Retinal pigment epithelial cell (primary cell): ENCODE data around the gene ABHD11.
A peak's percentile ranks its signal among the peaks of the same experiment; 100 is the strongest.

Source experiments
- DNase-seq: peaks from one replicate; pipeline ENCODE4 v3.0.0-alpha.2; 2010; ENCODE audit warnings: low read depth
- H3K4me3 ChIP-seq: 2 replicates; pipeline ENCODE4 v1.5.1; 2011; ENCODE audit warnings: mild to moderate bottlenecking, low read length, control low read depth, moderate library complexity
- CTCF ChIP-seq: conservative IDR thresholded peaks from 2 replicates; pipeline ENCODE4 v1.5.1; 2011; ENCODE audit warnings: low read depth, low read length, control low read depth, inconsistent platforms

The ABHD11 gene

GRCh38 chr7:73702665-73703064 is 35.9 kb downstream of the ABHD11 start:
- DNase-seq = no peak
- H3K4me3 ChIP-seq = no peak overlapping the region
- TF ChIP-seq CTCF = no peak

DNA sequence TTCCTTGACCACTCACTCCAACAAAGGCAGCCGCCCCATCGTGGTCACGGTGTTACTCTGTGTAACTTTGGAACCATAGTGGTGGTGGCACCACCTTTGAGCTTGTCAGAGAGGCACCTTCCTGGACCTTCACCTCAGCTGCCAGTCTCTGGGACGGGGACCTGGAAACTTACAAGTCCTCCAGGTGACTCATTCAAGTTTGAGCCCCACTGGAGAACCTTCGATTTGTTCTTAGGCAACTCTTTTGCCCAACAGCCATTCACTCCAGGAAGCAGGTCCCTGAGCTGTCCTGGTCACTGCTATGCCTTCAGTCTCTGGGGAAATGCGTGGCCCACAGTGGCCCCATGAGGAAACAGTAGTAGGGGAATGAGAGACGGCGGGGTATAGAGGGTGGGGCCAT is 36.4 kb downstream of the ABHD11 start:
- no peak for TF ChIP-seq CTCF
- DNase-seq = no peak
- H3K4me3 ChIP-seq = no peak overlapping the region

DNA sequence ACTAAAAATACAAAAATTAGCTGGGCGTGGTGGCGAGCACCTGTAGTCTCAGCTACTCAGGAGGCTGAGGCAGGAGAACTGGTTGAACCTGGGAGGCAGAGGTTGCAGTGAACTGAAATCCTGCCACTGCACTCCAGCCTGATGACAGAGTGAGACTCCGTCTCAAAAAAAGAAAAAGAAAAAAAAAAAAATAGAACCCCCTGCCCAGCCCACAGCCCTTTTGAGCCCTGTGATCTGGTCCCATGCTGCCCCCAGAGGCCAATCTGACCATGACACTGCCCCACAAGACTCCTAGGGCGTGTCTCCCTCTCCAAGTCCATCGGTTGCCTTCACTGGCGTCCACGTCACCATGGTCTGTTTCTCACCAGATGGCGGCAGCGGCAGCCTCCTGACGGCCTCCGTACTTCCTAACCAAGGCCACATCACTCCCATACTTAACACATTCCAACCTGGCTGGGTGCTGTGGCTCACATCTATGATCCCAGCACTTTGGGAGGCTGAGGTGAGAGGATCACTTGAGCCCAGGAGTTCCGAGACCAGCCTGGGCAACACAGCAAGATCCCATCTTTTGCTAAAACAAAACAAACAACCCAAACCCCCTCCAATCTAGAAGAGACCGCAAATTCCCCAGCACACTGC is 37.1 kb downstream of the ABHD11 start:
- DNase-seq = no peak
- TF ChIP-seq CTCF = peak; percentile 69
- no peak overlapping the region for H3K4me3 ChIP-seq

DNA sequence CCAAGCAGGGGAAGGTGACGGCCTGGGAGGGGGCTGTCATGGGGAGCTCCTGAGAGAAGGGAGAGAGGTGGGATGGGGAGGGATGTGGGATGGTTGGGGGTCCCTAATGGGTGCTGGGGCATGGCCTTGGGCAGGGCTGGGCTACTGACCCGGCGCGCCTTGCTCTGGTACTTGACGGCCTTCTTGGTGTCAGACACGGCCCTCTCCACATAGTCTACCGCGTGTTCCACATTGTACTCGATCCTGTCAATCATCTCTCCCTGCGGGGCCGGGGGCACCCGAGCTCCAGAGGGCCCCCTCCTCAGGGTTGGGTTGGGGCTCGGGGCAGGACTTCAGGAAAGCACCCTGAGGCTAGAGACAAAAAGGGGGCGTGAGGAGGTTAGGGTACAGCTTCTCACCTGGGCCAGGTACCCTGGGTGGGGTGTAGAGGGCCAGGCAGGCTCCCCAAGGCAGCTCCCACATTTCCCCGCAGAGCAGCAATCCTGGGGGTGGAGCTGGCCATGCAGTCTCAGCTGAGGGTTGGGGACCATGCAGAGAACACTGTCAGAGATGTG is 37.9 kb downstream of the ABHD11 start:
- DNase-seq = no peak
- TF ChIP-seq CTCF = no peak
- no peak overlapping the region for H3K4me3 ChIP-seq

GRCh38 chr7:73700069-73700423 is 38.6 kb downstream of the ABHD11 start:
- no peak for TF ChIP-seq CTCF
- no peak overlapping the region for H3K4me3 ChIP-seq
- DNase-seq = no peak

GRCh38 chr7:73699370-73700068 is 39.1 kb downstream of the ABHD11 start:
- H3K4me3 ChIP-seq = no peak overlapping the region
- TF ChIP-seq CTCF = no peak
- DNase-seq = no peak

GRCh38 chr7:73698410-73698809 is 40.2 kb downstream of the ABHD11 start:
- H3K4me3 ChIP-seq = no peak overlapping the region
- DNase-seq = no peak
- no peak for TF ChIP-seq CTCF
